MM.1S (cell line): ENCODE measurements around the gene UBASH3A.
A peak's percentile ranks its signal among the peaks of the same experiment; 100 is the strongest.

Experiments used
- DNase-seq: peaks from one replicate; pipeline ENCODE4 v3.0.0-alpha.2; 2015
- H2AFZ ChIP-seq: fragments of 300-600 bp; sonication (generic); 2 replicates; pipeline ENCODE4 v1.6.0; 2016; ENCODE audit warnings: antibody characterized with exemption, low read length
- H3F3A ChIP-seq: fragments of 300-600 bp; sonication (generic); 2 replicates; pipeline ENCODE4 v1.6.1; 2016; ENCODE audit warnings: mild to moderate bottlenecking, antibody characterized with exemption, low read length, moderate library complexity, mixed read lengths; ENCODE audit not compliant: insufficient read depth
- H3K27ac ChIP-seq: fragments of 300-600 bp; sonication (generic); 2 replicates; pipeline ENCODE4 v1.5.1; 2016; ENCODE audit warnings: mild to moderate bottlenecking, low read length
- H3K27me3 ChIP-seq: fragments of 300-600 bp; sonication (generic); replicated peaks from 2 replicates; pipeline ENCODE4 v1.6.0; 2016; ENCODE audit warnings: low read length; ENCODE audit not compliant: insufficient read depth
- H3K36me3 ChIP-seq: fragments of 300-600 bp; sonication (generic); replicated peaks from 2 replicates; pipeline ENCODE4 v1.6.1; 2016; ENCODE audit warnings: mild to moderate bottlenecking, low read length, mixed read lengths; ENCODE audit not compliant: insufficient read depth
- H3K4me1 ChIP-seq: fragments of 300-600 bp; sonication (generic); 2 replicates; pipeline ENCODE4 v1.6.1; 2016; ENCODE audit warnings: low read length, mixed read lengths
- H3K4me2 ChIP-seq: fragments of 300-600 bp; sonication (generic); 2 replicates; pipeline ENCODE4 v1.6.0; 2016; ENCODE audit warnings: low read depth, low read length
- H3K4me3 ChIP-seq: fragments of 300-600 bp; sonication (generic); 2 replicates; pipeline ENCODE4 v1.5.1; 2016; ENCODE audit warnings: low read length, mixed read lengths
- H3K79me2 ChIP-seq: fragments of 300-600 bp; sonication (generic); 2 replicates; pipeline ENCODE4 v1.6.1; 2016; ENCODE audit warnings: mixed run types, low read length, mixed read lengths
- H3K9ac ChIP-seq: fragments of 300-600 bp; sonication (generic); 2 replicates; pipeline ENCODE4 v1.6.1; 2016; ENCODE audit warnings: low read length, mixed read lengths
- H3K9me2 ChIP-seq: fragments of 300-600 bp; sonication (generic); replicated peaks from 2 replicates; pipeline ENCODE4 v1.6.1; 2016; ENCODE audit warnings: mild to moderate bottlenecking, low read length, mixed read lengths; ENCODE audit not compliant: insufficient read depth
- H3K9me3 ChIP-seq: fragments of 300-600 bp; sonication (generic); replicated peaks from 2 replicates; pipeline ENCODE4 v1.6.1; 2016; ENCODE audit warnings: mild to moderate bottlenecking, low read length, mixed read lengths; ENCODE audit not compliant: insufficient read depth
- H4K20me1 ChIP-seq: fragments of 300-600 bp; sonication (generic); 2 replicates; pipeline ENCODE4 v1.6.1; 2016; ENCODE audit warnings: mild to moderate bottlenecking, low read length, moderate library complexity, mixed read lengths; ENCODE audit not compliant: insufficient read depth
- CTCF ChIP-seq: fragments of 300-600 bp; sonication (generic); IDR thresholded peaks from 2 replicates; pipeline ENCODE4 v1.5.1; 2016; ENCODE audit warnings: antibody characterized with exemption, low read length, mixed read lengths
- EZH2 ChIP-seq: fragments of 300-600 bp; sonication (generic); optimal IDR thresholded peaks from 2 replicates; pipeline ENCODE3; 2017; ENCODE audit warnings: low read depth, mild to moderate bottlenecking, antibody characterized with exemption, low read length, mixed read lengths
- EZH2phosphoT487 ChIP-seq: fragments of 300-600 bp; sonication (generic); IDR thresholded peaks from 2 replicates; pipeline ENCODE4 v1.6.1; 2018; ENCODE audit warnings: antibody characterized with exemption, low read length

The UBASH3A gene

GRCh38 chr21:42461881-42462877, 58.5 kb downstream of the UBASH3A start:
- Histone ChIP-seq H3K4me2 (peak overlapping the region; percentile 48; the same call in 1 of the 2 replicates), H3K9ac (no peak overlapping the region), H4K20me1 (no peaks in the 10 kb centered on the region), H2AFZ (no peak overlapping the region), H3K27me3 (0 out of 2 replicates have a peak, but pooled peaks cover 3% of the 10 kb centered on the region), H3K27ac (peak overlapping the region; percentile 63; the same call in 1 of the 2 replicates), H3K79me2 (no peaks in the 10 kb centered on the region), H3F3A (peaks cover 16% of the 10 kb centered on the region), H3K9me2 (no peaks in the 10 kb centered on the region), H3K9me3 (no peaks in the 10 kb centered on the region), H3K36me3 (no peaks in the 10 kb centered on the region), H3K4me3 (no peak overlapping the region), H3K4me1 (peaks cover 50% of the 10 kb centered on the region)
- TF ChIP-seq EZH2 (no peak), EZH2phosphoT487 (0 out of 2 replicates have a peak, but pooled peaks have one; percentile 63)
- no peak for DNase-seq

- H3K9me2 ChIP-seq = no peaks in the 10 kb centered on the region
- no peak overlapping the region for H3K9ac ChIP-seq
- peaks cover 10% of the 10 kb centered on the region; the same call in 1 of the 2 replicates for H3K27me3 ChIP-seq
- no peaks in the 10 kb centered on the region for H3K9me3 ChIP-seq
- H3K36me3 ChIP-seq = no peaks in the 10 kb centered on the region
- no peaks in the 10 kb centered on the region for H4K20me1 ChIP-seq
- no peak overlapping the region for H3K27ac ChIP-seq
- peaks cover 23% of the 10 kb centered on the region for H3F3A ChIP-seq
- H3K4me2 ChIP-seq = no peak overlapping the region
- no peak overlapping the region for H2AFZ ChIP-seq
- DNase-seq = peak; percentile 36
- H3K4me1 ChIP-seq = peaks cover 67% of the 10 kb centered on the region
- H3K4me3 ChIP-seq = no peak overlapping the region
- H3K79me2 ChIP-seq = no peaks in the 10 kb centered on the region
- TF ChIP-seq EZH2phosphoT487 (no peak), EZH2 (no peak), CTCF (no peak)
Observed at GRCh38 chr21:42463861-42464515, 60.3 kb downstream of the UBASH3A start.

- peak overlapping the region; percentile 8; the same call in 1 of the 2 replicates for H3K27ac ChIP-seq
- DNase-seq = peak; percentile 38
- H3K36me3 ChIP-seq = no peaks in the 10 kb centered on the region
- no peak overlapping the region for H3K4me3 ChIP-seq
- no peak overlapping the region for H3K9ac ChIP-seq
- peaks cover 30% of the 10 kb centered on the region for H3F3A ChIP-seq
- H3K9me3 ChIP-seq = no peaks in the 10 kb centered on the region
- H3K4me1 ChIP-seq = peaks cover 69% of the 10 kb centered on the region
- peaks cover 10% of the 10 kb centered on the region; the same call in 1 of the 2 replicates for H3K27me3 ChIP-seq
- no peak overlapping the region for H2AFZ ChIP-seq
- H4K20me1 ChIP-seq = no peaks in the 10 kb centered on the region
- TF ChIP-seq EZH2 = no peak
- no peak for TF ChIP-seq CTCF
- no peak for TF ChIP-seq EZH2phosphoT487
- no peaks in the 10 kb centered on the region for H3K79me2 ChIP-seq
- H3K4me2 ChIP-seq = peak overlapping the region; percentile 45
- H3K9me2 ChIP-seq = no peaks in the 10 kb centered on the region
Observed at GRCh38 chr21:42465008-42465802, 61.5 kb downstream of the UBASH3A start.
